HuH-7 (cell line): ENCODE results near the gene KCNQ2.

Experiments used
- DNase-seq: peaks from one replicate; pipeline ENCODE4 v3.0.0; 2011; ENCODE audit warnings: low spot score

KCNQ2 gene

GRCh38 chr20:63356931-63357879, 115.2 kb downstream of the KCNQ2 start:
- no peak for DNase-seq

DNA sequence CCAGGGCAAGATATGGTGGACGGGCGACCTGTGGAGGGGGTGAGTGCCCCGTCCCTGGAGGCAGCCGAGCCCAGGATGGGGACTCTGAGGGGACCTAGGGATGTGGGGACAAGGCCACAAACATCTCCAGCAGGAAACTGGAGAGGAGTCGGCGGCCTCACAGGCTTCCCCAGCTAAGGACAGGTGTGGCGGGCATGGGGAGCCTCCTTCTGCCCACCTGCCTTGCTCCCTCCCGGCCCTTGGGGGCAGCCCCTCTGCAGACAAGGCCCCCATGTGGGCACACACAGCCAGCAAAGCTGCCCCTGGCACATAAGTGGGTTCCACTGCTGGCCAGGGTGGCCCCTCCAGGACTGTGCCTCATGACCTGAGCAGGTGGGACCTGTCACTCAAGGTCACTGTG, 115.9 kb downstream of the KCNQ2 start:
- DNase-seq: no peak

DNA sequence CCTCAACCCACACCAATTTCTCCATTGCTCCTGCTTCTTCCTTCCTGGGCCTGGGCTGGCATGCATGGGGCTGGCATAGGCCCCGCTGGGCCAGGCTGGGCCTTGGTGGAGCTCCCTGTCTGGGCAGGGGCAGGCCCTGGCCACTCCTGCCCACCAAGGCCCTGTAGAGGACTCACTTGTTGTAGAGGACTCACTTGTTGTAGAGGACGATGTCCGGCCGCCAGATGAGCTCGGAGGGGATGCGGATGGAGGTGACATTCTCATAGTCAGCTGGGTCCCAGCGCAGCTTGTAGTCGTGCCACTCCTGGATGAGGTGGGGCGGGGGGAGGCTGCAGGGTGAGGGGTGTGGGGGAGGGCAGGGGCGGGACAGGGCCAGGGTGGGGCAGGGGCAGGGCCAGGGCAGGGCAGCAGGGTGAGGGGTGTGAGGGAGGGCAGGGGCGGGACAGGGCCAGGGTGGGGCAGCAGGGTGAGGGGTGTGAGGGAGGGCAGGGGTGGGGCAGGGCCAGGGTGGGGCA, 116.6 kb downstream of the KCNQ2 start:
- no peak for DNase-seq

- DNase-seq: no peak
Measured at GRCh38 chr20:63354636-63355350, 117.7 kb downstream of the KCNQ2 start.

DNA sequence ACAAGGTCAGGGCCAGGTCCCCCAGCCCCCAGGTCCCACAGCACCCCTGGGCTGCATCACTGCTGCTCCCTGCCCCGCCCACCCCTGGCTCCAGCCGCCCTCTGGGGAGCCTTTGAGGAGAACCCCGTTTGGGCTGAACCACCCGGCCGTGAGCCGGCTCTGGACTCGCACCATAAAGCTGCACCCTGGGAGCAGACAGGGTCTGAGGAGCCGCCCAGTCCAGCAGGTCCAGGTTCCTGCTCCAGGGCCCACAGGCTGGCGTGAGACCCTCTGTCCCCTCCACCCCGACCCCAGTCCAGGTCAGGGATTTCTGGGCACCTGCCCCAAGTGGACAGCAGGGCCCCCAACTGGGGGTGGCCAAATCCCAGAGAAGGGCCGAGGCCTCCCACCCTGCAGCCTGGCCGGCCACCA, 119.6 kb downstream of the KCNQ2 start:
- DNase-seq: no peak

DNA sequence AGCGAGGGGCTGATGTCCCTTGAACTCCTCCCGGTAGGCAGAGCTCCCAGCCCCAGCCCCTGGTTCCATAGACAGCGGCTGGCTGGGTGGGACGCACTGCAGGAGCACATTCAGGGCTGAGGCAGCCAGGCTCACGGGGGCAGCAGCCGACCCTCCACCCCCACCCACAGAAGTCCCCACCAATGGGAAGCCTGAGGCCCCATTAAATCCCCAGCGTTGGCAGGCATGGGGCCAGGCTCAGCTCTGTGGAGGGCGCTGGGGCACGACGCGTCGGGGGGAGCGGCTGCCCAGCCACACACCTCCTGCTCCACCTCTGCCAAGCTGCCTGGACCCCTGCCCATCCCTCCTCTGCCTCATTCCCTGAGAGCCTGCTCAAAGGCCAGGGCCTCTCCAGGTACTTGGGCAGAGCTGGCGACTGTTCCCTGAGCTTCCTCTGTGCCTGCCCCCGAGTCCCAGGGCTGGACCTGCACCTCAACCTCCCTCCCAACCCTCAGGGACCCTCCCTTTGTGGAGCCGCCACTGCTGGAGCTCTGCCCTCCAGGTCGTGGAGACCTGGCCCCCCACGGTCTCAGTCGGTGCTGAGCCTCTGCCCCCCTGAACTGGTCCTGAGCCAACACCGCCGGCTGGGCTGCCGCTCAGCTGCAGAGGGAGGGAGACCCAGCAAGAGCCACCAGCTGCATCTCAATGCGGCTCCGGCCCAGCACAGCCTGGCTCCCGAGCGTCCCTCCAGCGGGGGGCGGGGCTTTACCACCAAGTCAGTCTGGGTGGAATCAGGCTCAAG, 120.5 kb downstream of the KCNQ2 start:
- no peak for DNase-seq

DNA sequence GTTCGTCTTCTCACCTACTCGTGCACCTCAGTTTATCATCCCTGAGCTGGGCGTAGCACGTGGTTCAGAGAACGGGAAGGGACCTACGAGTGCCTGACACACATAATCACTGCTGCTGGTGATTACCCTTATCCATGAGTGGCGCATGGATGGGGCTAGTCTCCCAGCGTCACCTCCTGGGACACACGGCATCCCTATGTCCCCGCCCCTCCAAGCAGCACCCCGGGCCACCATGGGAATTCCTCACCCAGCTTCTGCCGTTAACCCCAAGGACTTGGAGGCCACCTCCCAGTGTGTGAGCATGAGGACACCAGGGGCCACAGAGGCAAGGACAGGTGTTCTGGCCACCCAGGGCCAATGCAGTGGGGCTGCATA, 121.1 kb downstream of the KCNQ2 start:
- no peak for DNase-seq

DNA sequence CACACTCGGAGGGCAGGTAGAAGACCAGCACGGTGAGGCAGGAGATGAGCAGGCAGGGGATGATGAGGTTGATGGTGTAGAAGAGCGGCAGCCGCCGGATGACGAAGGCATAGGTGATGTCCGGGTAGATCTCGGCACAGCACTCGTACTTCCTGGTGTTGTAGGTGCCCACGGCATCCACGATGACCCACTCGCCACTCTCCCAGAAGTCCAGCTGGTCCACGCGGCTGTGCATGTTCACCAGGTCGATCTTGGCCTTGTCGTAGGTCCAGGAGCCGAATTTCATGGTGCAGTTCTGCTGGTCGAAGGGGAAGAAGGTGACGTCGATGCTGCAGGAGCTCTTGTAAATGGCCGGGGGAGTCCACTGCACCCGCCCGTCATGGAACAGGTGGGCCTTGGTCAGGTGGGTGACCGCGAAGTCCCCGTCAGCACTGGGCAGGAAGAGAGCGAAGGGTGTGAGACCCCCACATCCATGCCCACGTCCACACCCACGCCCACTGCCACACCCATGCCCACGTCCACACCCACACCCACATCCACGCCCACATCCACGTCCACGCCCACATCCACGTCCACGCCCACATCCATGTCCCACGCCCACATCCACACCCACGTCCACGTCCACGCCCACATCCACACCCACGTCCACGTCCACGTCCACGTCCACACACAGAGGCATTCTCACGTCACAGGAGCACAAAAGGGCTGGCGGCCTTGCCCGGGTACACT, 121.7 kb downstream of the KCNQ2 start:
- no peak for DNase-seq
